Panc1 (cell line): ENCODE data around the gene DLG2.
"Not testable (repeated sequence)": the region's sequence is repeated elsewhere in the genome, so short reads cannot be mapped to it uniquely, and the experiment has no call there.

Source experiments
- POLR2AphosphoS5 ChIP-seq: IDR thresholded peaks from 2 replicates; pipeline ENCODE4 v1.6.1; 2012; ENCODE audit warnings: mild to moderate bottlenecking, low read depth, low read length, moderate library complexity
- SIN3A ChIP-seq: IDR thresholded peaks from 2 replicates; pipeline ENCODE4 v1.6.1; 2012; ENCODE audit warnings: low read depth, mild to moderate bottlenecking, low read length, moderate library complexity, borderline replicate concordance; ENCODE audit not compliant: insufficient read depth
- TCF7L2 ChIP-seq: IDR thresholded peaks from 2 replicates; pipeline ENCODE4 v1.6.1; 2011; ENCODE audit warnings: mild to moderate bottlenecking, low read depth, low read length, inconsistent platforms
- TF ChIP-seq, protein P1 (sequence below): fragments of 450-650 bp; IDR thresholded peaks from 2 replicates; pipeline ENCODE4 v1.5.1; 2017; ENCODE audit warnings: mild to moderate bottlenecking
- TF ChIP-seq, protein P2 (sequence below), 2 experiments: IDR thresholded peaks; 2 replicates each; pipeline ENCODE4 v1.6.1; 2011 to 2012; ENCODE audit warnings: low read depth in 2 of 2, control low read depth in 1 of 2, low read length in 1 of 2, mild to moderate bottlenecking in 1 of 2, moderate library complexity in 1 of 2; ENCODE audit not compliant: insufficient read depth in 1 of 2

DNA sequence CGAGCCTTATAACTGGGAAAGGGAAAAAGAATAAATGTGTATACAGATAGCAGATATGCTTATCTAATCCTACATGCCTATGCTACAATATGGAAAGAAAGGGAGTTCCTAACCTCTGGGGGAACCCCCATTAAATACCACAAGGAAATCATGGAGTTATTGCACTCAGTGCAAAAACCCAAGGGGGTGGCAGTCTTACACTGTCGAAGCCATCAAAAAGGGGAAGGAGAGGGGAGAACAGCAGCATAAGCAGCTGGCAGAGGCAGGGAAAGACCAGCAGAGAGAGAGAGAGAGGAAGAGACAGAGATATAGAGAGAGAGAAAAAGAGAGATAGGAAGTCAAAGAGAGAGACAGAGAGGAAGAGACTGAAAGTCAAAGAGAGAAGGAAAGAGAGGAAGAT lies 15.5 kb downstream of the DLG2 start:
- TF ChIP-seq, protein P1, sequence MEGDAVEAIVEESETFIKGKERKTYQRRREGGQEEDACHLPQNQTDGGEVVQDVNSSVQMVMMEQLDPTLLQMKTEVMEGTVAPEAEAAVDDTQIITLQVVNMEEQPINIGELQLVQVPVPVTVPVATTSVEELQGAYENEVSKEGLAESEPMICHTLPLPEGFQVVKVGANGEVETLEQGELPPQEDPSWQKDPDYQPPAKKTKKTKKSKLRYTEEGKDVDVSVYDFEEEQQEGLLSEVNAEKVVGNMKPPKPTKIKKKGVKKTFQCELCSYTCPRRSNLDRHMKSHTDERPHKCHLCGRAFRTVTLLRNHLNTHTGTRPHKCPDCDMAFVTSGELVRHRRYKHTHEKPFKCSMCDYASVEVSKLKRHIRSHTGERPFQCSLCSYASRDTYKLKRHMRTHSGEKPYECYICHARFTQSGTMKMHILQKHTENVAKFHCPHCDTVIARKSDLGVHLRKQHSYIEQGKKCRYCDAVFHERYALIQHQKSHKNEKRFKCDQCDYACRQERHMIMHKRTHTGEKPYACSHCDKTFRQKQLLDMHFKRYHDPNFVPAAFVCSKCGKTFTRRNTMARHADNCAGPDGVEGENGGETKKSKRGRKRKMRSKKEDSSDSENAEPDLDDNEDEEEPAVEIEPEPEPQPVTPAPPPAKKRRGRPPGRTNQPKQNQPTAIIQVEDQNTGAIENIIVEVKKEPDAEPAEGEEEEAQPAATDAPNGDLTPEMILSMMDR = not testable (repeated sequence)
- not testable (repeated sequence) for TF ChIP-seq SIN3A, POLR2AphosphoS5, TCF7L2
- TF ChIP-seq, protein P2, sequence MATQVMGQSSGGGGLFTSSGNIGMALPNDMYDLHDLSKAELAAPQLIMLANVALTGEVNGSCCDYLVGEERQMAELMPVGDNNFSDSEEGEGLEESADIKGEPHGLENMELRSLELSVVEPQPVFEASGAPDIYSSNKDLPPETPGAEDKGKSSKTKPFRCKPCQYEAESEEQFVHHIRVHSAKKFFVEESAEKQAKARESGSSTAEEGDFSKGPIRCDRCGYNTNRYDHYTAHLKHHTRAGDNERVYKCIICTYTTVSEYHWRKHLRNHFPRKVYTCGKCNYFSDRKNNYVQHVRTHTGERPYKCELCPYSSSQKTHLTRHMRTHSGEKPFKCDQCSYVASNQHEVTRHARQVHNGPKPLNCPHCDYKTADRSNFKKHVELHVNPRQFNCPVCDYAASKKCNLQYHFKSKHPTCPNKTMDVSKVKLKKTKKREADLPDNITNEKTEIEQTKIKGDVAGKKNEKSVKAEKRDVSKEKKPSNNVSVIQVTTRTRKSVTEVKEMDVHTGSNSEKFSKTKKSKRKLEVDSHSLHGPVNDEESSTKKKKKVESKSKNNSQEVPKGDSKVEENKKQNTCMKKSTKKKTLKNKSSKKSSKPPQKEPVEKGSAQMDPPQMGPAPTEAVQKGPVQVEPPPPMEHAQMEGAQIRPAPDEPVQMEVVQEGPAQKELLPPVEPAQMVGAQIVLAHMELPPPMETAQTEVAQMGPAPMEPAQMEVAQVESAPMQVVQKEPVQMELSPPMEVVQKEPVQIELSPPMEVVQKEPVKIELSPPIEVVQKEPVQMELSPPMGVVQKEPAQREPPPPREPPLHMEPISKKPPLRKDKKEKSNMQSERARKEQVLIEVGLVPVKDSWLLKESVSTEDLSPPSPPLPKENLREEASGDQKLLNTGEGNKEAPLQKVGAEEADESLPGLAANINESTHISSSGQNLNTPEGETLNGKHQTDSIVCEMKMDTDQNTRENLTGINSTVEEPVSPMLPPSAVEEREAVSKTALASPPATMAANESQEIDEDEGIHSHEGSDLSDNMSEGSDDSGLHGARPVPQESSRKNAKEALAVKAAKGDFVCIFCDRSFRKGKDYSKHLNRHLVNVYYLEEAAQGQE (IDR thresholded peaks at IDR 0.05; ENCODE audit: insufficient read depth in 1 of 2, low read depth in 2 of 2, low read length in 1 of 2) = not testable (repeated sequence)
